BLaER1 treated with 17β-estradiol and CSF1 and Interleukin-3, amounts not matched to agents 10 nM and 100 nM (cell line): ENCODE measurements around the gene FRMD8.
A peak's percentile ranks its signal among the peaks of the same experiment; 100 is the strongest.

Experiments used
- H3K27ac ChIP-seq, 11 experiments: shearing (Covaris generic); formaldehyde crosslinking; 2 replicates each; pipeline ENCODE4 v1.8.1; 2022
- H3K27me3 ChIP-seq, 11 experiments: shearing (Covaris generic); formaldehyde crosslinking; 2 replicates each; pipeline ENCODE4 v1.8.1; 2022
- H3K36me3 ChIP-seq, 11 experiments: shearing (Covaris generic); formaldehyde crosslinking; 2 replicates each; pipeline ENCODE4 v1.8.1; 2022
- H3K4me1 ChIP-seq, 10 experiments: shearing (Covaris generic); formaldehyde crosslinking; 2 replicates each; pipeline ENCODE4 v1.8.1; 2022
- H3K4me2 ChIP-seq, 11 experiments: shearing (Covaris generic); formaldehyde crosslinking; 2 replicates each; pipeline ENCODE4 v1.8.1; 2022
- H3K4me3 ChIP-seq, 10 experiments: shearing (Covaris generic); formaldehyde crosslinking; 2 replicates each; pipeline ENCODE4 v1.8.1; 2022
- H3K9ac ChIP-seq, 11 experiments: shearing (Covaris generic); formaldehyde crosslinking; 2 replicates each; pipeline ENCODE4 v1.8.1; 2022
- H3K9me3 ChIP-seq, 11 experiments: shearing (Covaris generic); formaldehyde crosslinking; replicated peaks in 1 of 11; 2 replicates each; pipeline ENCODE4 v1.8.1; 2022
- H4K20me1 ChIP-seq, 11 experiments: shearing (Covaris generic); formaldehyde crosslinking; 2 replicates each; pipeline ENCODE4 v1.8.1; 2022
- Cebpa-rat ChIP-seq, 11 experiments: shearing (Covaris generic); IDR thresholded peaks; 2 replicates each; pipeline ENCODE4 v1.8.1; 2022

Gene FRMD8

GRCh38 chr11:65416841-65417701, 30.6 kb downstream of the FRMD8 start:
- Histone ChIP-seq H3K4me3 (peak overlapping the region; percentile 50 to 93 (median 66)), H3K4me1 (peaks cover 47 to 95% (median 80%) of the 10 kb centered on the region in 10 experiments), H3K36me3 (peaks cover 8 to 23% (median 21%) of the 10 kb centered on the region in 11 experiments; a peak in 19 of 22 replicates), H3K9me3 (no peaks in the 10 kb centered on the region), H4K20me1 (peaks cover 0 to 35% (median 0%) of the 10 kb centered on the region in 11 experiments; a peak in 5 of 22 replicates), H3K9ac (peak overlapping the region; percentile 98 to 100 (median 100)), H3K27ac (peak overlapping the region; percentile 94 to 100 (median 99)), H3K4me2 (peak overlapping the region; percentile 84 to 99 (median 98)), H3K27me3 (no peaks in the 10 kb centered on the region)
- TF ChIP-seq Cebpa-rat (IDR thresholded peaks at IDR 0.05), result no peak

GRCh38 chr11:65417702-65418430, 31.4 kb downstream of the FRMD8 start:
- Histone ChIP-seq H3K27ac (peak overlapping the region; percentile 94 to 100 (median 99)), H3K36me3 (peaks cover 8 to 16% (median 13%) of the 10 kb centered on the region in 11 experiments; a peak in 19 of 22 replicates), H4K20me1 (peaks cover 1 to 30% (median 2%) of the 10 kb centered on the region in 11 experiments; a peak in 21 of 22 replicates), H3K4me2 (peak overlapping the region; percentile 84 to 99 (median 98)), H3K9ac (peak overlapping the region; percentile 98 to 100 (median 100)), H3K4me3 (peak overlapping the region; percentile 50 to 93 (median 66)), H3K27me3 (no peaks in the 10 kb centered on the region), H3K9me3 (no peaks in the 10 kb centered on the region), H3K4me1 (peaks cover 42 to 87% (median 73%) of the 10 kb centered on the region in 10 experiments)
- TF ChIP-seq Cebpa-rat (IDR thresholded peaks at IDR 0.05), result no peak

GRCh38 chr11:65418431-65418680, 31.9 kb downstream of the FRMD8 start:
- Histone ChIP-seq H3K36me3 (peaks cover 8 to 16% (median 9%) of the 10 kb centered on the region in 11 experiments; a peak in 19 of 22 replicates), H3K9ac (peak overlapping the region; percentile 98 to 100 (median 100)), H3K27me3 (no peaks in the 10 kb centered on the region), H3K27ac (peak overlapping the region; percentile 94 to 100 (median 99)), H3K4me3 (peak overlapping the region; percentile 50 to 93 (median 66); a peak in 19 of 20 replicates), H3K4me1 (peaks cover 42 to 83% (median 71%) of the 10 kb centered on the region in 10 experiments), H4K20me1 (peaks cover 6 to 31% (median 7%) of the 10 kb centered on the region in 11 experiments), H3K4me2 (peak overlapping the region; percentile 84 to 99 (median 98)), H3K9me3 (no peaks in the 10 kb centered on the region)
- TF ChIP-seq Cebpa-rat (IDR thresholded peaks at IDR 0.05), result no peak

GRCh38 chr11:65418681-65419459, 32.4 kb downstream of the FRMD8 start:
- H3K4me3 ChIP-seq, result peak overlapping the region; percentile 50 to 94 (median 88)
- H3K36me3 ChIP-seq, result peaks cover 3 to 16% (median 6%) of the 10 kb centered on the region in 11 experiments; a peak in 18 of 22 replicates
- peak overlapping the region; percentile 84 to 99 (median 98) for H3K4me2 ChIP-seq
- peaks cover 11 to 32% (median 12%) of the 10 kb centered on the region in 11 experiments for H4K20me1 ChIP-seq
- no peaks in the 10 kb centered on the region for H3K9me3 ChIP-seq
- H3K27me3 ChIP-seq, result no peaks in the 10 kb centered on the region
- peak overlapping the region; percentile 98 to 100 (median 100) for H3K9ac ChIP-seq
- peaks cover 42 to 78% (median 68%) of the 10 kb centered on the region in 10 experiments for H3K4me1 ChIP-seq
- no peak for TF ChIP-seq Cebpa-rat (IDR thresholded peaks at IDR 0.05)
- H3K27ac ChIP-seq, result peak overlapping the region; percentile 94 to 100 (median 99)

GRCh38 chr11:65419460-65419771, 33.0 kb downstream of the FRMD8 start:
- TF ChIP-seq Cebpa-rat (IDR thresholded peaks at IDR 0.05), result no peak
- H3K27me3 ChIP-seq, result no peaks in the 10 kb centered on the region
- peak overlapping the region; percentile 94 to 100 (median 99) for H3K27ac ChIP-seq
- peaks cover 0 to 17% (median 8%) of the 10 kb centered on the region in 11 experiments; a peak in 13 of 22 replicates for H3K36me3 ChIP-seq
- peaks cover 17 to 33% (median 17%) of the 10 kb centered on the region in 11 experiments for H4K20me1 ChIP-seq
- H3K4me2 ChIP-seq, result peak overlapping the region; percentile 84 to 99 (median 98)
- no peaks in the 10 kb centered on the region for H3K9me3 ChIP-seq
- peak overlapping the region; percentile 98 to 100 (median 100) for H3K9ac ChIP-seq
- H3K4me3 ChIP-seq, result peak overlapping the region; percentile 44 to 94 (median 88)
- H3K4me1 ChIP-seq, result peaks cover 42 to 73% (median 66%) of the 10 kb centered on the region in 10 experiments

GRCh38 chr11:65419772-65420481, 33.5 kb downstream of the FRMD8 start:
- H3K4me2 ChIP-seq, result peak overlapping the region; percentile 84 to 99 (median 98)
- H3K4me1 ChIP-seq, result peaks cover 38 to 68% (median 63%) of the 10 kb centered on the region in 10 experiments
- H3K27ac ChIP-seq, result peak overlapping the region; percentile 94 to 100 (median 99)
- H3K36me3 ChIP-seq, result peaks cover 0 to 22% (median 13%) of the 10 kb centered on the region in 11 experiments; a peak in 14 of 22 replicates
- no peaks in the 10 kb centered on the region for H3K27me3 ChIP-seq
- no peak for TF ChIP-seq Cebpa-rat (IDR thresholded peaks at IDR 0.05)
- H3K9ac ChIP-seq, result peak overlapping the region; percentile 98 to 100 (median 100)
- H3K4me3 ChIP-seq, result peak overlapping the region; percentile 44 to 94 (median 88)
- H3K9me3 ChIP-seq, result no peaks in the 10 kb centered on the region
- H4K20me1 ChIP-seq, result peaks cover 22 to 35% (median 22%) of the 10 kb centered on the region in 11 experiments

GRCh38 chr11:65420506-65420905, 34.1 kb downstream of the FRMD8 start:
- no peak for TF ChIP-seq Cebpa-rat (IDR thresholded peaks at IDR 0.05)
- Histone ChIP-seq H3K27ac (peak overlapping the region; percentile 94 to 100 (median 99)), H3K27me3 (no peaks in the 10 kb centered on the region), H3K4me3 (peak overlapping the region; percentile 37 to 94 (median 88); a peak in 19 of 20 replicates), H3K4me2 (peak overlapping the region; percentile 84 to 99 (median 97)), H4K20me1 (peaks cover 28 to 35% (median 28%) of the 10 kb centered on the region in 11 experiments), H3K9me3 (no peaks in the 10 kb centered on the region), H3K4me1 (peaks cover 32 to 62% (median 57%) of the 10 kb centered on the region in 10 experiments), H3K36me3 (peaks cover 0 to 27% (median 17%) of the 10 kb centered on the region in 11 experiments; a peak in 14 of 22 replicates), H3K9ac (peak overlapping the region; percentile 98 to 100 (median 100))
